HL-60 (cell line): Measurements from ENCODE around the gene MYO16.

ENCODE experiments used
- DNase-seq, 2 experiments: peaks; one replicate each; pipeline ENCODE4 v3.0.0-alpha.2; 2010 to 2020; ENCODE audit warnings: low read depth in 1 of 2, low spot score in 1 of 2
- H3K27ac ChIP-seq: fragments of 250-450 bp; sonication (Bioruptor Pico); replicated peaks from 2 replicates; pipeline ENCODE4 v1.5.1; 2020; ENCODE audit warnings: mild to moderate bottlenecking, moderate library complexity
- H3K27me3 ChIP-seq: fragments of 250-450 bp; sonication (Bioruptor Pico); 2 replicates; pipeline ENCODE4 v1.5.1; 2021; ENCODE audit warnings: mild to moderate bottlenecking, moderate library complexity; ENCODE audit not compliant: insufficient read depth, poor library complexity, severe bottlenecking
- H3K4me3 ChIP-seq: replicated peaks from 2 replicates; pipeline ENCODE4 v1.5.1; 2011; ENCODE audit warnings: mild to moderate bottlenecking, control low read depth, low read length; ENCODE audit not compliant: insufficient read depth
- CTCF ChIP-seq: IDR thresholded peaks from one replicate; pipeline ENCODE4 v1.5.1; 2011; ENCODE audit warnings: low read length, control low read depth, inconsistent platforms; ENCODE audit not compliant: insufficient read depth
- GABPA ChIP-seq: IDR thresholded peaks from 2 replicates; pipeline ENCODE4 v1.6.1; 2012; ENCODE audit warnings: low read depth
- POLR2AphosphoS5 ChIP-seq: IDR thresholded peaks from 2 replicates; pipeline ENCODE4 v1.6.1; 2012; ENCODE audit warnings: low read depth
- SPI1 ChIP-seq: IDR thresholded peaks from 2 replicates; pipeline ENCODE4 v1.6.1; 2012; ENCODE audit warnings: low read depth, mild to moderate bottlenecking, borderline replicate concordance
- TF ChIP-seq, protein P1 (sequence below): IDR thresholded peaks from 2 replicates; pipeline ENCODE4 v1.6.1; 2012; ENCODE audit warnings: low read depth; ENCODE audit not compliant: insufficient replicate concordance

The MYO16 gene

GRCh38 chr13:109152311-109152820 lies 523.0 kb downstream of the MYO16 start:
- H3K4me3 ChIP-seq: no peak overlapping the region
- TF ChIP-seq SPI1 (no peak), CTCF (no peak), POLR2AphosphoS5 (no peak), GABPA (no peak)
- TF ChIP-seq, protein P1, sequence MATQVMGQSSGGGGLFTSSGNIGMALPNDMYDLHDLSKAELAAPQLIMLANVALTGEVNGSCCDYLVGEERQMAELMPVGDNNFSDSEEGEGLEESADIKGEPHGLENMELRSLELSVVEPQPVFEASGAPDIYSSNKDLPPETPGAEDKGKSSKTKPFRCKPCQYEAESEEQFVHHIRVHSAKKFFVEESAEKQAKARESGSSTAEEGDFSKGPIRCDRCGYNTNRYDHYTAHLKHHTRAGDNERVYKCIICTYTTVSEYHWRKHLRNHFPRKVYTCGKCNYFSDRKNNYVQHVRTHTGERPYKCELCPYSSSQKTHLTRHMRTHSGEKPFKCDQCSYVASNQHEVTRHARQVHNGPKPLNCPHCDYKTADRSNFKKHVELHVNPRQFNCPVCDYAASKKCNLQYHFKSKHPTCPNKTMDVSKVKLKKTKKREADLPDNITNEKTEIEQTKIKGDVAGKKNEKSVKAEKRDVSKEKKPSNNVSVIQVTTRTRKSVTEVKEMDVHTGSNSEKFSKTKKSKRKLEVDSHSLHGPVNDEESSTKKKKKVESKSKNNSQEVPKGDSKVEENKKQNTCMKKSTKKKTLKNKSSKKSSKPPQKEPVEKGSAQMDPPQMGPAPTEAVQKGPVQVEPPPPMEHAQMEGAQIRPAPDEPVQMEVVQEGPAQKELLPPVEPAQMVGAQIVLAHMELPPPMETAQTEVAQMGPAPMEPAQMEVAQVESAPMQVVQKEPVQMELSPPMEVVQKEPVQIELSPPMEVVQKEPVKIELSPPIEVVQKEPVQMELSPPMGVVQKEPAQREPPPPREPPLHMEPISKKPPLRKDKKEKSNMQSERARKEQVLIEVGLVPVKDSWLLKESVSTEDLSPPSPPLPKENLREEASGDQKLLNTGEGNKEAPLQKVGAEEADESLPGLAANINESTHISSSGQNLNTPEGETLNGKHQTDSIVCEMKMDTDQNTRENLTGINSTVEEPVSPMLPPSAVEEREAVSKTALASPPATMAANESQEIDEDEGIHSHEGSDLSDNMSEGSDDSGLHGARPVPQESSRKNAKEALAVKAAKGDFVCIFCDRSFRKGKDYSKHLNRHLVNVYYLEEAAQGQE: no peak
- H3K27me3 ChIP-seq: no peaks in the 10 kb centered on the region
- H3K27ac ChIP-seq: no peak overlapping the region
- DNase-seq: no peak

DNA sequence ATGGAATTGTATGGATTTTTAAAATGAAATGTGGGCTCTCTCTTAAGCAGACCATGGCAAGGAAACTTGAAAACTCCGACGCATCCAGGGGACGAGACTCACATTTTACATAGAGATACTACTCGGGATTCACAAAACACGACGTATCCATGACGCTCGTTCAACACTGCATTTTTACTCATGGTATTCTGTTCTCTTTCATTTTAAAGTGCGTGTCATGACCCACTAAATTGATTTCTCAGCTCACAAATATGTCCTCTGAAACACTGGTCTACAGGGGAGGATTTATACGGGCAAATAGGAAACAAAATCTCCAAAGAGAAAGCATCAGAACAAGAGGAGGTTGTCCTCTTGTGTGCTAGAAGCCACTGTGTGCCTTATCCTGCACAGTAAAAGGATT lies 523.5 kb downstream of the MYO16 start:
- H3K27ac ChIP-seq: no peak overlapping the region
- H3K27me3 ChIP-seq: no peaks in the 10 kb centered on the region

GRCh38 chr13:109154146-109154545 lies 524.7 kb downstream of the MYO16 start:
- H3K27ac ChIP-seq: no peak overlapping the region
- no peak for DNase-seq
- no peak for TF ChIP-seq GABPA
- no peak for TF ChIP-seq SPI1
- no peak overlapping the region for H3K4me3 ChIP-seq
- no peaks in the 10 kb centered on the region for H3K27me3 ChIP-seq

More for the DNA sequence above, 523.5 kb downstream of the MYO16 start:
- TF ChIP-seq POLR2AphosphoS5 (no peak), SPI1 (no peak), GABPA (no peak), CTCF (no peak)
- TF ChIP-seq, protein P1: no peak
- no peak for DNase-seq
- H3K4me3 ChIP-seq: no peak overlapping the region

GRCh38 chr13:109154546-109154945 lies 525.1 kb downstream of the MYO16 start:
- no peaks in the 10 kb centered on the region for H3K27me3 ChIP-seq
- DNase-seq: no peak
- H3K4me3 ChIP-seq: no peak overlapping the region
- TF ChIP-seq SPI1: no peak
- TF ChIP-seq POLR2AphosphoS5: no peak
- TF ChIP-seq GABPA: no peak
- no peak for TF ChIP-seq CTCF
- TF ChIP-seq, protein P1: no peak
- H3K27ac ChIP-seq: no peak overlapping the region
